Transverse colon (tissue), 4 donors: ENCODE data around the gene GIPC1. TPM values are rescaled to one million over a fixed set of nuclear protein-coding genes. Genes with fewer than 3 reads are reported as not detected.
A peak's percentile ranks its signal among the peaks of the same experiment; 100 is the strongest.

Experiments used
- DNase-seq: peaks from one replicate; pipeline ENCODE4 v3.0.0-alpha.2; 2019
- H3K27ac ChIP-seq, 4 donors: fragments of 200-600 bp; sonication (generic); 2 replicates each; pipeline ENCODE4 v1.5.1; 2016 to 2018; ENCODE audit warnings: inconsistent platforms in 4 of 4
- H3K27me3 ChIP-seq: fragments of 200-600 bp; sonication (generic); 2 replicates; pipeline ENCODE4 v1.5.1; 2017; ENCODE audit warnings: inconsistent platforms
- H3K36me3 ChIP-seq, 4 donors: fragments of 200-600 bp; sonication (generic); 2 replicates each; pipeline ENCODE4 v1.5.1; 2017 to 2019; ENCODE audit warnings: inconsistent platforms in 4 of 4
- H3K4me1 ChIP-seq, 4 donors: fragments of 200-600 bp; sonication (generic); 2 replicates each; pipeline ENCODE4 v1.5.1; 2017 to 2020; ENCODE audit warnings: inconsistent platforms in 4 of 4
- H3K4me3 ChIP-seq, 4 donors: fragments of 200-600 bp; sonication (generic); 1 replicate in 1 of 4; 2 replicates in 3 of 4; pipeline versions ENCODE4 v1.5.1 to v1.6.1; 2017 to 2019; ENCODE audit warnings: inconsistent platforms in 4 of 4
- H3K9me3 ChIP-seq, 2 donors: fragments of 200-600 bp; sonication (generic); 2 replicates each; pipeline ENCODE4 v1.5.1; 2017 to 2019; ENCODE audit warnings: inconsistent platforms in 2 of 2
- EP300 ChIP-seq: sonication (generic); formaldehyde crosslinking; IDR thresholded peaks from one replicate; pipeline ENCODE4 v1.6.1; 2017; ENCODE audit warnings: antibody characterized with exemption, low read depth
- POLR2A ChIP-seq: fragments of 450-650 bp; IDR thresholded peaks from one replicate; pipeline ENCODE4 v1.6.1; 2016; ENCODE audit warnings: antibody characterized with exemption, mild to moderate bottlenecking, moderate library complexity
- POLR2AphosphoS5 ChIP-seq, 3 donors: sonication (generic); formaldehyde crosslinking; IDR thresholded peaks; one replicate each; pipeline ENCODE4 v1.6.1; 2016; ENCODE audit warnings: antibody characterized with exemption in 3 of 3
- WGBS, 2 donors: methylation state at CpG; one replicate each; pipeline ENCODE4 v1.1.5; 2018; ENCODE audit warnings: low coverage in 1 of 2; 5-methylcytosine and 5-hydroxymethylcytosine counted together
- in situ Hi-C, 4 donors: fragments of 200-750 bp; cut with MboI; loops; one replicate each; pipeline versions ENCODE4 v1.15.0 to v1.15.1; 2017; ENCODE audit warnings: low sequenced_read_pairs in 3 of 4, low pct_ligation_motif_present in 1 of 4, low pct_unique_long_range_greater_than_20kb in 1 of 4
- intact Hi-C: fragments of 100-400 bp; cut with DNase I; formaldehyde crosslinking; loops from one replicate; pipeline ENCODE4 v1.15.1; 2023; ENCODE audit warnings: low total_unique reads
- total RNA-seq, 4 donors: library from RNA; depleted of rRNA; stranded (reverse); fragments of >200 nt; gene quantifications; one replicate each; pipeline ENCODE4 v1.1.0, GENCODE V29; 2016
- TF ChIP-seq, protein P1 (sequence below), 5 experiments: fragments of 200-600 bp in 3 of 5; fragments of 450-650 bp in 2 of 5; sonication (generic) in 3 of 5; IDR thresholded peaks; 1 replicate in 2 of 5; 2 replicates in 3 of 5; pipeline ENCODE4 v1.5.1; 2016 to 2017; ENCODE audit warnings: antibody characterized with exemption in 5 of 5, inconsistent platforms in 3 of 5, mild to moderate bottlenecking in 2 of 5, moderate library complexity in 1 of 5

Gene GIPC1
- total RNA-seq, 4 donors from 2014 or later: 295 to 569 (median 362) TPM

GRCh38 chr19:14516746-14517438 lies 21.0 kb upstream of the GIPC1 start:
- Histone ChIP-seq H3K4me1 (peaks cover 24 to 54% (median 36%) of the 10 kb centered on the region in 4 donors), H3K27ac (peak overlapping the region; percentile 98 to 100 (median 100)), H3K36me3 (peaks cover 0 to 25% (median 13%) of the 10 kb centered on the region in 4 donors), H3K4me3 (peak overlapping the region; percentile 64 to 99 (median 94)), H3K9me3 (no peaks in the 10 kb centered on the region), H3K27me3 (no peaks in the 10 kb centered on the region)
- DNase-seq: peak; percentile 29
- intact Hi-C loops (loop anchor here (10.0 kb wide), 1 partner anchor 1362 kb away; the partner anchor contains the start of genes IER2 and STX10), in situ Hi-C loops (no loop called here)
- TF ChIP-seq, protein P1, sequence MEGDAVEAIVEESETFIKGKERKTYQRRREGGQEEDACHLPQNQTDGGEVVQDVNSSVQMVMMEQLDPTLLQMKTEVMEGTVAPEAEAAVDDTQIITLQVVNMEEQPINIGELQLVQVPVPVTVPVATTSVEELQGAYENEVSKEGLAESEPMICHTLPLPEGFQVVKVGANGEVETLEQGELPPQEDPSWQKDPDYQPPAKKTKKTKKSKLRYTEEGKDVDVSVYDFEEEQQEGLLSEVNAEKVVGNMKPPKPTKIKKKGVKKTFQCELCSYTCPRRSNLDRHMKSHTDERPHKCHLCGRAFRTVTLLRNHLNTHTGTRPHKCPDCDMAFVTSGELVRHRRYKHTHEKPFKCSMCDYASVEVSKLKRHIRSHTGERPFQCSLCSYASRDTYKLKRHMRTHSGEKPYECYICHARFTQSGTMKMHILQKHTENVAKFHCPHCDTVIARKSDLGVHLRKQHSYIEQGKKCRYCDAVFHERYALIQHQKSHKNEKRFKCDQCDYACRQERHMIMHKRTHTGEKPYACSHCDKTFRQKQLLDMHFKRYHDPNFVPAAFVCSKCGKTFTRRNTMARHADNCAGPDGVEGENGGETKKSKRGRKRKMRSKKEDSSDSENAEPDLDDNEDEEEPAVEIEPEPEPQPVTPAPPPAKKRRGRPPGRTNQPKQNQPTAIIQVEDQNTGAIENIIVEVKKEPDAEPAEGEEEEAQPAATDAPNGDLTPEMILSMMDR (IDR thresholded peaks at IDR 0.05): no peak
- TF ChIP-seq POLR2A (no peak), POLR2AphosphoS5 (IDR thresholded peaks at IDR 0.05) (no peak), EP300 (no peak)
- 8 to 10% methylated on average over 5 to 22 of the region's 22 CpGs for WGBS, 2 donors

GRCh38 chr19:14516048-14516534 lies 20.2 kb upstream of the GIPC1 start:
- peak; percentile 63 for DNase-seq
- in situ Hi-C loops (no loop called here), intact Hi-C loops (loop anchor here (10.0 kb wide), 1 partner anchor 1361 kb away; the partner anchor contains the start of genes IER2 and STX10)
- Histone ChIP-seq H3K36me3 (peaks cover 0 to 25% (median 13%) of the 10 kb centered on the region in 4 donors), H3K9me3 (no peaks in the 10 kb centered on the region), H3K4me1 (peaks cover 24 to 51% (median 34%) of the 10 kb centered on the region in 4 donors), H3K27me3 (no peaks in the 10 kb centered on the region), H3K27ac (peak overlapping the region; percentile 98 to 100 (median 100)), H3K4me3 (peak overlapping the region in 3 of 4 donors; percentile 88 to 99 (median 99))
- 33 to 59% methylated on average over 3 to 15 of the region's 15 CpGs for WGBS, 2 donors
- TF ChIP-seq, protein P1 (IDR thresholded peaks at IDR 0.05): peak in 2 of 5 experiments; percentile 3 to 33
- no peak for TF ChIP-seq EP300

- intact Hi-C loops: loop anchor here (10.0 kb wide), 1 partner anchor 1361 kb away; the partner anchor contains the start of genes IER2 and STX10
- peaks cover 0 to 25% (median 13%) of the 10 kb centered on the region in 4 donors for H3K36me3 ChIP-seq
- WGBS, 2 donors: 71 to 86% methylated on average over 1 to 8 of the region's 8 CpGs
- no peaks in the 10 kb centered on the region for H3K27me3 ChIP-seq
- no peaks in the 10 kb centered on the region for H3K9me3 ChIP-seq
- no peak for DNase-seq
- peaks cover 24 to 55% (median 40%) of the 10 kb centered on the region in 4 donors for H3K4me1 ChIP-seq
- TF ChIP-seq, protein P1 (IDR thresholded peaks at IDR 0.05): no peak
- TF ChIP-seq POLR2A: no peak
- no peak for TF ChIP-seq EP300
- in situ Hi-C loops: no loop called here
- H3K4me3 ChIP-seq: peak overlapping the region in 1 of 4 donors; percentile 88
- peak overlapping the region; percentile 98 to 100 (median 100) for H3K27ac ChIP-seq
These were observed 19.6 kb upstream of the GIPC1 start for GRCh38 chr19:14515501-14516047.

GRCh38 chr19:14514215-14514863 lies 18.4 kb upstream of the GIPC1 start:
- Histone ChIP-seq H3K4me1 (peaks cover 24 to 57% (median 38%) of the 10 kb centered on the region in 4 donors), H3K9me3 (no peaks in the 10 kb centered on the region)
- WGBS, 2 donors: 78 to 90% methylated on average over 4 to 8 of the region's 8 CpGs

More at GRCh38 chr19:14514215-14514863, 18.4 kb upstream of the GIPC1 start:
- Histone ChIP-seq H3K4me3 (no peak overlapping the region), H3K36me3 (peaks cover 0 to 25% (median 13%) of the 10 kb centered on the region in 4 donors), H3K27ac (no peak overlapping the region), H3K27me3 (no peaks in the 10 kb centered on the region)
- intact Hi-C loops: loop anchor here (10.0 kb wide), 1 partner anchor 1360 kb away; the partner anchor contains the start of genes IER2 and STX10
- in situ Hi-C loops: no loop called here
- TF ChIP-seq, protein P1 (IDR thresholded peaks at IDR 0.05): no peak
- no peak for TF ChIP-seq POLR2AphosphoS5 (IDR thresholded peaks at IDR 0.05)
- no peak for TF ChIP-seq EP300
- TF ChIP-seq POLR2A: no peak
- DNase-seq: no peak
